GM18502 (cell line): ENCODE measurements around the gene PHAF1.
"Not testable (repeated sequence)": the region's sequence is repeated elsewhere in the genome, so short reads cannot be mapped to it uniquely, and the experiment has no call there.

Experiments
- ATAC-seq: cut with Tn5 transposase; IDR thresholded peaks from one replicate; pipeline ENCODE4 v1.9.1; 2021; ENCODE audit warnings: mild to moderate bottlenecking; ENCODE audit not compliant: unreplicated experiment, poor library complexity

The PHAF1 gene

DNA sequence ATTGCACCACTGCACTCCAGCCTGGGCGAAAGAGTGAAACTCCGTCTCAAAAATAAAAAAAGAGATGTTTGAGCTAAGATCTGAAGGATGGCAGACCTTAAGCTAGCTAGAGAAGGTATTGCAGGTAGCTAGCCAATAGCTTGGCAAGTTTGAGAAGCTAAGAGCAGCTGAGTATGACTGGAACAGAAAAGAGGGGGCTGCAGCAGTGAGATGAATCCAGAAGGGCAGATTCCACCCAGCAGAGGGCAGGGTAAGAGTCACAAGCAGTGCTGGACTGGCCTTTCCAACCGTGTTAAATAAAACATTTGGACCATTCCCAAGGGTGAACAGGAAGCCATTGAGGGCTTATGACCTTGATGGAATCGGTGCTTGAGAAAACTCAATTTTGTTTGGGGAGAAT is 5.7 kb upstream of the PHAF1 start:
- no peak for ATAC-seq

DNA sequence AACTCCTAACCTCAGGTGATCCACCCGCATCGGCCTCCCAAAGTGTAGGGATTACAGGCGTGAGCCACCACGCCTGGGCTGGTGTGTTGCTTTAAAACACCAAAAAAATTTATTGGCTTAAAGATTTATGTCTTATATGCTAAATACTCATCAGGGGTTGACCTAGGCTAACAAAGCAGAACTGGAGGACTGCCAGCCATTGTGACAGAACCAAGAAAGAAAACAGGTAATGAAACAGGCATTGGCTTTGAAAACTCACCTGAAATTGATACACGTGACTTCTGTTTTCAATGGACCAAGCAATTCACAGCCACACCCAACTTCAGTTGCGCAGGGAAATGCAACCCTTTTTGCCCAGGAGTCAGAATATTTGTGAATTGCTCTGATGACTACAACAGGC is 4.9 kb upstream of the PHAF1 start:
- no peak for ATAC-seq

DNA sequence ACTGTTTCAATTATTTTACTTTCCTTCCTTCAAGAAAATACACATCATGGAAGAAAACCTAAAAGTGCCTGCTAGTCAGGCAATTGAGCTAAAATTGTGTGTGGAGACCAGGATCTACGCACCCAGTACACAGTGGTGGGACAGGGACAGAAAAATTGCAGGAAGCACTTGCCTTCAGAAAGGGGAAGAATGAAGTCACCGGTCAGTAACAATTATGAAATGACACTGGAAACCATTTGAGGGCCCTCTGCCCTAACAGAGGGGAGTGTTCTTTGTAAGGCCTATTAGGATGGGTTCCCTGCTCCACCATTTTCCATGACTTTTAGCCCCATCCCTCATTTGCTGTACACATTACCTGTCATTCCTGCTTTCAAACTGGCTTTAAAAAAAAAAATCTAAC is 4.5 kb upstream of the PHAF1 start:
- ATAC-seq = no peak

DNA sequence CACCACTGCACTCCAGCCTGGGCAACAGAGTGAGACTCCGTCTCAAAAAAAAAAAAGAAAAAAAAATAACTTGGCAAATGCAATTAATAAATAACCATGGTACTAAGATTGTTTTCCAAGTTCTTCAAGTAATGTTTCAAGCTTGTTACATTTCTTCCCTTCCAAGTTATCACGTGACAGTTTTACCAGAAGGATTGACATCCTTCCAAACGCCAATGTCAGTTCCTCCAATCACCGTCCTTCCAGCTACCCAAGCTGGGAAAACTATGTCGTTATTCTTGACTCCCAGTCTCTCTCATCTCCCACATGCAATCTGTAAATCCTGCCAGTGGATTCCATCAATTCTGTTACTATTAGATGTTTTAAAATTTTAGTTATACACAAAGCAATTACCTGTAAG is 3.9 kb upstream of the PHAF1 start:
- ATAC-seq = no peak

DNA sequence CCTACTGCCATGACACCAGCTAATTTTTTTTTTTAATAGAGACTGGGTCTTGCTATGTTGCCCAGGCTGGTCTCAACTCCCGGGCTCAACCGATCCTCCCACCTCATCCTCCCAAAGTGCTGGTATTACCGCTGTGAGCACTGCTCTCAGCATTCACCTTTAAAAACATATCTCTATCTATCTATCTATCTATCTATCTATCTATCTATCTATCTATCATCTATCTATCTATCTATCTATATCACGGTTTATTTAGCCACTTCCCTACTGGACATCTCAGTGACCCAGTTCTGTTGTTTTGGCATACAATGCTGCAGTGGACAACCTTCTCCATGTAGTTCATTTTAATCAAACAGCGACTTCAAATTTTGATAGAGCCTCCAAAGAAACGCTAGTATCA is 1.3 kb upstream of the PHAF1 start:
- ATAC-seq = no peak

DNA sequence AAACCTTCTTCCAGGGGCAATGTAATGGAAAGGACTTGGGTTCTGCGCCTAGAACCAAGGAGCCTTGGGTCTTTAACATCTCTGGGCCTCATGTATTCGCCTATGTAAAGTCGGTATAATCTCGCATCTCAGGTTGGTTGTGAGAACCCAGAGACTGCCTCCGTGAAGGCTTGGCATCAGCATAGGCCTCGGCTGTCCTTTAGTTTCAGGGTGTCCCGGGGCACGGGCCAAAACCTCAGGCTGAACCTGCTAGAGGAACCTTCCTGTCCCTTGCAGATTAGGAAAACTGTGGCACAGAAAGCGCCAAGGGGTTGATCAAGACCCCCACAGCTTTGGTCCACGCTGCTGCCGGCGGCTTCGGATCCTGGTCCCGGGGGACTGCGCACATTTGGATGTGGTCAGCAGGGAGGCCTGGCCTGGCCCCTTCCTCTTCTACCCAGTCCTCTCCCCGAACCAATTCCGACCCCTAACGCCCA is 772 bp upstream of the PHAF1 start:
- ATAC-seq = no peak

DNA sequence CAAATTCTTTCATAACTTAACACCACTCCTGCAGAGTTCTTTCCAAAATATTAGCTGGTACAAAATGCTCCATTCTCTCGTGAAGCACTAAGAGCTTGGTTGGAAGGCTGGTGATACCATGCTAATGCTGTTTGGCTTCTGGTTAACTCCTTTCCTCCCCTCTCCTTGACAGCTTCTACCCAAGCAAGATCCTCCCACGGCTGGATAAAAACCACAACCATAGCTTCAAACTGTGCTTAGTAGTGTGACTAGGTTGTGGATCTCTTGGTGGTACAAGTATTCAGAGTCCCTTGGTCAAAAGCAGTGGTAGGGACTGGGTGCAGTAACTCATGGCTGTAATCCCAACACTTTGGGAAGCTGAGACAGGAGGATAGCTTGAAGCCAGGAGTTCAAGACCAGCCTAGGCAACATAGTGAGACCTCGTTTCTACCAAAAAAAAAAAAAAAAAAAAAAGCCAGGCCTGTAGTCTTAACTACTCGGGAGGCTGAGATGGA is 2.3 kb downstream of the PHAF1 start:
- ATAC-seq = no peak

DNA sequence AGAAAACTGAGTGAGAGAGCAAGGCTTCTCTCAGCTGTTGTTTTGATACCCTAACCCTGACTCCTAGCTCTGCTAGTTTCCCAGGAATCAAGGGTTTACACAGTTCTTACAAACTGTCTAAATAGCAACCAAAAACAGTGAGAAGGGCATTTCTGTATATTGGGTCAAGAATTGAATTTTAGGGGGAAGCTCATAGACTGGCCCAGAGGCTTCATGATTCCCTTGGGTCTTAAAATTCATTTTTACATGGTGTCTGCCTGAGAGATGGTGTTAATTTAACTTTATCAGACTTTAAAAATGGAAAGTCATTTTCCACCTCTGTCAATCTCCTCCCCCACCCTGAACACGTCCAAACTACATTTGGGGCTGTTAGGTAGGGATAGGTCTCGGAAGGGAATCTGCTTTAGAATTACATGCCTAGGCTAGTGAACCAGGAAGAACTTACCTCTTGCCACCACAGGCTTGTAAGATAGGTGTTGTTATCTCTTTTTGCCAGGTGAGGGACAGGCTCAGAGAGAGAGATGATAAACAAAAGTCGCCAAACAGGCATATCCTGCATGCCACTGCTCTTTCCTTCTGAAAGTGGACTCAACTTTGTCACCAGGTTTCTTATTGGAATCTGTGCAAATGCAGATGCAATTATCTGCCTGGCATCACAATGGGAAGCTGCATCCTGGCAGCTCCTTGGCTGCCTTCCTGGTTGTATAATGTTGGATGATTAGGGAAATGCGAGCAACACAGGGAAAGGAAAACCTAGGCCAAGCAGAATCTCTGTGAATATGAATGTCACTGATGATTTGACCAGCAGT is 3.1 kb downstream of the PHAF1 start:
- no peak for ATAC-seq

DNA sequence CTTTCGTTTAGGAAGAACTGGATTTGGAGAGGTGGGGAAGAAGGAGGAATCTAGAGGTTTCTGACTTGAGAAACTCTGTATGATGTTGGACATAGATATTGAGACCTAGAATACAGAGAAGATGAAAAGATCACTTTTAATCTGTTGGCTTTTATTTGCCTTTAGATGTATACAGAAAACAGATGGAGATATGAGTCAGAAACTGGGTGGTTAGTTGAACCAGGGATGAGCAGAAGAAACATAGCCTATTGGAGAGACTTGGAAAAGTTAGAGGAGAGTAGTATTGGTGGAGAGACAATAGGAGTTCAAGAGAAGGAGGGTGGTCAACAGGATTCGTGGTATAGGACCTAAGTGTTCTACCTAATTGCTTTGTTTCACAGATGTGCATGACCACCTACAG is 5.1 kb downstream of the PHAF1 start:
- no peak for ATAC-seq

DNA sequence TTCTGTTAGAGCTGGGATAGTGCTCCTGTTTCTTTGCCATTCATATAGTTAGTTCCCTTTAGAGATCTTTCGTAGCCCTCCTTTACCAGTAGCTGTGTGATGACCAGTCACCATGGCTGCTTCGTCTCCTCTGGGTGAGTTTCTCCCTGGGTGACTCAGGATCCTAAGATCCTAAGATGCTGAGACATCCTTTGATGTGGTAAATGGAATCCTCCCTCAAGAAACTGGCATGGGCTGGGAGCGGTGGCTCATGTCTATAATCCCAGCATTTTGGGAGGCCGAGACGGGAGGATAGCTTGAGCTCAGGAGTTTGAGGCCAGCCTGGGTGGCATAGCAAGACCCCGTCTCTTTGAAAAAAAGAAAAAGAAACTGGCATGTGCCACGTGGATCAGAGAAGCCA is 5.9 kb downstream of the PHAF1 start:
- no peak for ATAC-seq

DNA sequence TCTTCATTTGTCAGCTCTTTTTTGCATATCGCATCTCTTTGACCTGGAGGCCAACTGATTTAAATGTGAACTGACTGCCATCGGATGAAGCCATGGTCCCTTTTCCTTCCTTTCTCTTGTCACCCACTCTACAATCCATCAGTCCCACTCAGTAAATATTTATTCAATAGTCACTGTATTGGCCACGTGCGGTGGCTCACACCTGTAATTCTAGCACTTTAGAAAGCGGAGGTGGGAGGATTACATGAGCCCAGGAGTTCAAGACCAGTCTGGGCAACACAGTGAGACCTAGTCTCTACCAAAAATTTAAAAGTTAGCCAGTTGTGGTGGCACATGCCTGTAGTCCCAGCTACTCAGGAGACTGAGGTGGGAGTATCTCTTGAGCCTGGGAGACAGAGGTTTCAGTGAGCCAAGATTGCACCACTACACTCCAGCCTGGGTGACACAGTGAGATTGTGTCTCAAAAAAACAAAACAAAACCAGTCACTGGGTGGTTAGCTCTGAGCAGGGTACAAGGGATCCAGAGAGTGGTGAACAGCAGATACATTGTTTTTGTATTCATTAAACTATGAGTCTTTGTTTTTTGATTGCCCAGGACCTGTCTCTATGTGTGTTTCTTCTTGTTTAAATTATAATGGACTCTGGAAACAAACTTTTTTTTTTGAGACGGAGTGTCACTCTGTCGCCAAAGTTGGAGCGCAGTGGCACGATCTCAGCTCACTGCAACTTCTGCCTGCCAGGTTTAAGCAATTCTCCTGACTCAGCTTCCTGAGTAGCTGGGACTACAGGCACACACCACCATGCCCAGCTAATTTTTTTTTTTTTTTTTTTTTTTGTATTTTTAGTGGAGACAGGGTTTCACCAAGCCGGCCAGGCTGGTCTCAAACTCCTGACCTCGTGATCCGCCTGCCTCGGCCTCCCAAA is 6.9 kb downstream of the PHAF1 start:
- ATAC-seq = no peak

DNA sequence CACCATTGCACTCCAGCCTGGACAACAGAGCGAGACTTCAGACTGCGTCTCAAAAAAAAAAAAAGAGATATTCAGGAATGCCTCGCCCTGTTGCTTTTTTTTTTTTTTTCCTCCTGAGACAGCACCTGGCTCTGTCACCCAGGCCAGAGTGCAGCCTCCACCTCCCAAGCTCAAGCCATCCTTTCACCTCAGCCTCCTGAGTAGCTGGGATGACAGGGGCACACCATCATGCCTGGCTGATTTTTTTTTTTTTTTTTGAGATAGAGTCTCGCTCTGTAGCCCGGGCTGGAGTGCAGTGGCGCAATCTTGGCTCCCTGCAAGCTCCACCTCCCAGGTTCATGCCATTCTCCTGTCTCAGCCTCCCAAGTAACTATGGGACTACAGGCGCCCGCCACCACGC is 8.0 kb downstream of the PHAF1 start:
- ATAC-seq = no peak

DNA sequence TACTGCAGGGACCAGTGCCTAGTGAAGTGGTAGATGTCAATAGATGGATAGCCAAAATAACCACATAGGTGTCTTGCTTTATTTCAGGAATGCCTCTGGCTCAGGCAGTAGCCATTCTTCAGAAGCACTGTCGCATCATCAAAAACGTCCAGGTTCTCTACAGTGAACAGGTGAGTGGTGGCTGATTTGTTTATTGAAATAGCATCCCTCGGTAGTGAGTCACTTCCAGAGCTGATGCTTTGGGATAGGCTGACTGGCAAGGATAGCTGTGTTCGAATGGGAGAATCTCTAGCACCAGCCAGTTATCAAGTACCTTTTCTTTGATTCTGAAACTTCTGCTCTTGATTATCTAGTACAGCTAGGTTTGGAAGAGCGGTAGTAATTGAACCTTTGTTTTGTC is 10.3 kb downstream of the PHAF1 start:
- ATAC-seq = no peak

DNA sequence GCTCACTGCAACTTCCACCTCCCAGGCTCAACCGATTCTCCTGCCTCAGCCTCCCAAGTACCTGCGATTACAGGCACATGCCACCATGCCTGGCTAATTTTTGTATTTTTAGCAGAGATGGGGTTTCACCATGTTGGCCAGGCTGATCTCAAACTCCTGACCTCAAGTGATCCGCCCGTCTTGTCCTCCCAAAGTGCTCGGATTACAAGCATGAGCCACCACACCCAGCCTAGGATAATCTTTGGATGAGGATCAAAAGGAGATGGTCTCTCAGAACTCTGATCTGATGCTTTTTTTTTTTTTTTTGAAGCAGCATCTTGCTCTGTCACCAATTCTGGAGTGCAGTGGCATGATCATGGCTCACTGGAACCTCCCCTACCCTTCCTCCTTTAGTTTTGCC is 13.1 kb downstream of the PHAF1 start:
- not testable (repeated sequence) for ATAC-seq

DNA sequence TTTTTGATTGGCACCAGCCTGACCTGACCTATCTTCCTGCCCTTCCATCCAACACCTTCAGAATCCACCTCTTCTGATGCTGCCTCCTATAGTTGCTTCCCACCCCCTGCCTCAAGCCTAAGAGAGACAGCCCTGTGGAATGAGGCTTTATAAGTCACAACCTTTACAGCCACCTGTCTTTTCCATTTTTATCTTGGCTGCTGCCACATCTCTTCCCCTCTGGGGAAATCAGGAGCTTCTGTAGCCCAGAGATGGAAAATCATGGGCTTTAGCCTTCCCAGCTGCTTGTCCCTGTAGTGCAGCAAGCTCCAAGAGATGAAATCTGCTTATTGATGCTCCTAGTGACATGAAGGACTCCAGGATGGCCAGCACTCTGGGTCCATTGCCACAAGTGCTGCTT is 18.7 kb downstream of the PHAF1 start:
- no peak for ATAC-seq

DNA sequence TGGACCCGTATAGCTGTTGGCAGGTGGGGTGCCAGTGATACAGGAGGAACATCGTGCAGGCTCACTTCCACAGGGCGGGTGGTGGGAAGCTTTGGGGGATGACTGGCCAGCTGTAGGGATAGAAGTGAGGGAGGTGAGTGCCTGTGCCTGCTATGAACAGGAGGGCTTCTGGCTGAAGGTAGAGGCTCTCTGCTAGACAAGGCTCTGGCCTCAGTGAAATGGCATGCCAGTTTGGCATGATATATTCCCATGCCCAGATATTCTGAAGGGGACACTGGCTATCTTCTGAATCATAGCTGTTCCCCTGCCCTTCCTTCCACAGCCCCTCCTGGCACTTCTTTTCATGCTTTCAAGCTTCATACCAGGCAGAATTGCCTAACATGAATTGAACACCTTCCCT is 19.1 kb downstream of the PHAF1 start:
- no peak for ATAC-seq

DNA sequence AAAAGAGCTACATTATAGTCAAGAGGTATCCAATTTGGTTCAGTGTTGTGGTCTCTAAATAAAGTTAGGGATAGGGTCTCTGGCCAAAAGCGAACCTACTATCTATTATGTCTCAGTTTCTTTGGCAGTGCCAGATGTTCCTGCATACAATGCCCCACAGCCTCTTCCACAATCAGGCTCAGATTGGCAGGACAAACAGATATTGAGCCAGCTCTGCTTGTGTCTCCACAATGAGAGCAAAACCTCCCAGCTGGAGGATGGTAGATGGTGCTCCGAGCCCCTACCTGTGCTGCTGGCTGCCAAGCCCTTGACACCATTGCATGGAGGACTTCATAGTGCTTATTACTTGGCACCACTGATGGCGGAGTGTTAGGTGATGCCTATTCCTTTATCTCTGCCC is 19.7 kb downstream of the PHAF1 start:
- no peak for ATAC-seq

DNA sequence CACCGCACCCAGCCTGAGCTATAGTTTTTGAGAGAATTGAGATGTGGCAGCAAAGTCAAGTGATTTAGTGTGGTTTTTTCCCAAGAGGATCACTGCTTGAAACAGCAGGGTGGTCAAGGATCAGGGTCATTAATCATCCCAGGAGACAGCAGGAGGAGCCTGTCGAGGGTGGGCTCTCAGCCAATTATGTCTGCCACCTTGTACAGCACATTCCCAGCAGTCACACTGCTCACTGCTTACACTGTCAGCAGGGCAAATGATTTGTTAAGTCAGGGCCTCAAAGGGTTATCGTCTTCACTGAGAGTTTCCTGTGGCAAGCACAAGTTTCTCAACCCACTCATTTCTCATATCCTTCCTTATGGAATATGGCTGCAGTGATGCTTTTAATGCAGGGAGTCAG is 27.9 kb downstream of the PHAF1 start:
- no peak for ATAC-seq

DNA sequence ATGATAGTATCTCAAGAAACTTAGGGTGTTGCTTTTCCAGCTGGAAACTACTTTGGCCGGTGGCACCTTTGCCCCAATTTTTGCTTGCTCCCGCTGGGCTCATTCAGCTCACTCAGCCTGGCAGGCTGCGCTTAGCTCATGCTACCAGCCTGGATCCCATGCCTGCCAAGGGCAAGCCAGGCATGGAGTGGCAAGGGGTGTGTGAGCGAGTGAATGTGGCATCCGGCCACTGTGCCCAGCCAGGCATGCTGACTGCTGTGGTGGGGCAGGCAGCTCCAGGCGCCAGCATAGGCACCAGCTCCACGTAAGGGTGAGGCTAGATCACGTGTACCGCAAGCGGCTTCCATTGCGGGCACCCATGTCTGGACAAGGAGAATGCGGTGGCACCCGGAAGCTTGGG is 31.6 kb downstream of the PHAF1 start:
- ATAC-seq = no peak

DNA sequence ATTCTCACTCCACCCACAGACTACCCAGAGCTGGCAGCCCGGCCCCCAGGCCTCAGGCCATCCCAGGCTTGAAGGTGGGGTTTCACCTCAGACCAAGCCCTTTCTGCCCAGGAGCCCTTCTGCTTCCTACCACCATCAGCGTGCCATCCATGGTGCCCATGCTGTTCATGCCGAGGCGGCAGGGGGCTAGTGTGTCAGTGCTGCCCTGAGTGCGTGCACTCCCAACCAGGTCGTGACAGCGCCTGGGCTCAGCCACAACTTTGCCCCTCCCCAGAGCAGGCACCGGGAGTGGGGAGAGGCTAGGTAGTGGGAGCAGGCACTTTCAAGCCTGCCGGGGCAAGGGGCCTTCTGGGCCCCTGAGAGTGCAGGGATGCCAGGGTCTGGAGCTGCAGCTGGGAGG is 32.6 kb downstream of the PHAF1 start:
- no peak for ATAC-seq

DNA sequence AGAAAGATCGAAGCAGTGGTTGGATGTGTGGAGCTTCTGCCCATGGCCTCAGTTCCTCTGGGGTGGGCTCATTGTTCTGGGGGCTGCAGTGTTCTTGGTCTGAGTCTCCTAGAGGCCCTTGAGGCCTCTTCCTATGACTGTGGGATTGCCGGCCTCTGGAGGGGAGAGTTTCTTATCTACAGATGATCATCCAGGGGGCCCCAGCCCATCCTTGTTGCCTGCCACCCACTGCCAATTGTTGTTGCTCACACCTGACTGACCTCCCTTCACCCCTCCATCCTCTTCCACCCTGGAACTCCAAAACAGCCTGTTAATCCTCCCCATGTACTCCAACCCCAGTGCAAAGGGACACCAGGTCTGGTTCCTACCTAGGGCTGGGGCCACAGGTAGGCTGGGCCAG is 35.2 kb downstream of the PHAF1 start:
- no peak for ATAC-seq
